Keratinocyte (primary cell): ENCODE results near the gene FARP2. TPM values are rescaled to one million over a fixed set of nuclear protein-coding genes. Genes with fewer than 3 reads are reported as not detected.

Experiments used
- DNase-seq: peaks from one replicate; pipeline ENCODE4 v3.0.0-alpha.2; 2011; ENCODE audit warnings: low read depth, missing footprints, low spot score
- FAIRE-seq: peaks from 2 replicates; lab custom pipeline; 2011; peaks lifted over from hg19 to GRCh38; lab: Jason Lieb, UNC
- H2AFZ ChIP-seq: 2 replicates; pipeline ENCODE4 v1.6.0; 2012; ENCODE audit warnings: low read length, control low read depth, inconsistent platforms; ENCODE audit not compliant: control insufficient read depth
- H3K27ac ChIP-seq: 2 replicates; pipeline ENCODE4 v1.5.1; 2011; ENCODE audit warnings: low read length; ENCODE audit not compliant: control insufficient read depth, insufficient read depth
- H3K27me3 ChIP-seq: 3 replicates; pipeline ENCODE4 v1.6.0; 2011; ENCODE audit warnings: low read length; ENCODE audit not compliant: control insufficient read depth, insufficient read depth; ENCODE audit errors: extremely low read depth
- H3K36me3 ChIP-seq, 2 experiments: 2 replicates in 1 of 2; 3 replicates in 1 of 2; pipeline ENCODE4 v1.5.1; 2011; ENCODE audit warnings: low read length in 2 of 2, mild to moderate bottlenecking in 1 of 2; ENCODE audit not compliant: control insufficient read depth in 2 of 2, insufficient read depth in 2 of 2; ENCODE audit errors: extremely low read depth in 1 of 2
- H3K4me1 ChIP-seq: 3 replicates; pipeline ENCODE4 v1.5.1; 2011; ENCODE audit warnings: low read length; ENCODE audit not compliant: control insufficient read depth, insufficient read depth; ENCODE audit errors: extremely low read depth
- H3K4me2 ChIP-seq: 3 replicates; pipeline ENCODE4 v1.6.0; 2011; ENCODE audit warnings: low read depth, low read length; ENCODE audit not compliant: control insufficient read depth, insufficient read depth; ENCODE audit errors: extremely low read depth
- H3K4me3 ChIP-seq, 3 experiments: fragments of 200-600 bp in 1 of 3; sonication (generic) in 1 of 3; 2 replicates in 2 of 3; 3 replicates in 1 of 3; pipeline ENCODE4 v1.5.1; 2011 to 2016; ENCODE audit warnings: low read length in 3 of 3, mild to moderate bottlenecking in 3 of 3, control low read depth in 2 of 3, inconsistent platforms in 1 of 3, low read depth in 1 of 3, mixed read lengths in 1 of 3, mixed run types in 1 of 3, moderate library complexity in 1 of 3; ENCODE audit not compliant: control insufficient read depth in 2 of 3, insufficient read depth in 2 of 3; ENCODE audit errors: extremely low read depth in 1 of 3
- H3K79me2 ChIP-seq: 2 replicates; pipeline ENCODE4 v1.6.0; 2012; ENCODE audit warnings: low read length; ENCODE audit not compliant: control insufficient read depth, insufficient read depth
- H3K9ac ChIP-seq: 3 replicates; pipeline ENCODE4 v1.6.0; 2011; ENCODE audit warnings: low read length; ENCODE audit not compliant: control insufficient read depth, insufficient read depth; ENCODE audit errors: extremely low read depth
- H3K9me1 ChIP-seq: 3 replicates; pipeline ENCODE4 v1.6.0; 2011; ENCODE audit warnings: low read length; ENCODE audit not compliant: control insufficient read depth, insufficient read depth; ENCODE audit errors: extremely low read depth
- H3K9me3 ChIP-seq: 2 replicates; pipeline ENCODE4 v1.5.1; 2012; ENCODE audit warnings: low read depth, low read length; ENCODE audit not compliant: control insufficient read depth
- H4K20me1 ChIP-seq: 3 replicates; pipeline ENCODE4 v1.6.0; 2011; ENCODE audit warnings: low read length; ENCODE audit not compliant: control insufficient read depth, insufficient read depth; ENCODE audit errors: extremely low read depth
- CTCF ChIP-seq, 3 experiments: IDR thresholded peaks in 1 of 3; conservative IDR thresholded peaks in 1 of 3; optimal IDR thresholded peaks in 1 of 3; 2 replicates in 2 of 3; 3 replicates in 1 of 3; pipeline versions ENCODE3 to v1.5.1; 2011; ENCODE audit warnings: low read length in 3 of 3, mild to moderate bottlenecking in 3 of 3, moderate library complexity in 2 of 3, control low read depth in 1 of 3, inconsistent platforms in 1 of 3; ENCODE audit not compliant: insufficient read depth in 2 of 3; ENCODE audit errors: extremely low read depth in 1 of 3
- EZH2 ChIP-seq: IDR thresholded peaks from one replicate; pipeline ENCODE4 v1.6.1; 2012; ENCODE audit warnings: inconsistent platforms, mild to moderate bottlenecking, low read length, moderate library complexity
- dilution Hi-C: fragments of 300-500 bp; cut with MboI; formaldehyde crosslinking; loops from one replicate; pipeline ENCODE4 v1.7.0; 2020; ENCODE audit warnings: low sequenced_read_pairs; ENCODE audit not compliant: extremely low pct_ligation_motif_present
- polyA plus RNA-seq, 5 experiments: library from polyadenylated mRNA; depleted of rRNA in 3 of 5; stranded (reverse) in 3 of 5; stranded (forward) in 1 of 5; unstranded in 1 of 5; fragments of >200 nt; gene quantifications; 1 replicate in 1 of 5; 2 replicates in 3 of 5; 3 replicates in 1 of 5; pipeline versions ENCODE4 v1.2.1 to v1.2.3, GENCODE V29; 2011 to 2012; ENCODE audit warnings: missing spikeins in 2 of 5, low read depth in 1 of 5, low replicate concordance in 1 of 5

FARP2 gene
- polyA plus RNA-seq, 1 donor (not counting 4 experiments of a cell fraction or from before 2014, with no cell fraction given): 39.3 TPM

GRCh38 chr2:241482126-241482955, 126.3 kb downstream of the FARP2 start:
- Histone ChIP-seq H3K9ac (no peak overlapping the region), H3K36me3 (peaks cover 0 to 10% of the 10 kb centered on the region in 2 experiments), H3K4me3 (no peak overlapping the region), H4K20me1 (no peaks in the 10 kb centered on the region), H2AFZ (no peak overlapping the region), H3K9me3 (no peaks in the 10 kb centered on the region), H3K79me2 (no peaks in the 10 kb centered on the region), H3K4me1 (no peaks in the 10 kb centered on the region), H3K27ac (no peak overlapping the region), H3K9me1 (no peaks in the 10 kb centered on the region), H3K27me3 (no peaks in the 10 kb centered on the region), H3K4me2 (no peak overlapping the region)
- FAIRE-seq: no peak
- dilution Hi-C loops: loop anchor here (25.0 kb wide), 1 partner anchor 105 kb away; no protein-coding TSS in a partner anchor
- no peak for DNase-seq
- TF ChIP-seq CTCF (optimal IDR thresholded peaks at IDR 0.05 in 1 of 3, IDR thresholded peaks at IDR 0.05 in 1 of 3, conservative IDR thresholded peaks at IDR 0.05 in 1 of 3; ENCODE audit: extremely low read depth in 1 of 3, insufficient read depth in 2 of 3, low read length in 3 of 3) (no peak), EZH2 (no peak)

GRCh38 chr2:241483305-241483704, 127.2 kb downstream of the FARP2 start:
- H3K27ac ChIP-seq: no peak overlapping the region
- no peak for DNase-seq
- H4K20me1 ChIP-seq: no peaks in the 10 kb centered on the region
- no peaks in the 10 kb centered on the region for H3K4me1 ChIP-seq
- peaks cover 0 to 10% of the 10 kb centered on the region in 2 experiments for H3K36me3 ChIP-seq
- H3K9ac ChIP-seq: no peak overlapping the region
- no peak overlapping the region for H2AFZ ChIP-seq
- no peaks in the 10 kb centered on the region for H3K9me1 ChIP-seq
- dilution Hi-C loops: loop anchor here (25.0 kb wide), 1 partner anchor 104 kb away; no protein-coding TSS in a partner anchor
- no peaks in the 10 kb centered on the region for H3K27me3 ChIP-seq
- no peaks in the 10 kb centered on the region for H3K79me2 ChIP-seq
- no peaks in the 10 kb centered on the region for H3K9me3 ChIP-seq
- FAIRE-seq: no peak
- TF ChIP-seq CTCF (optimal IDR thresholded peaks at IDR 0.05 in 1 of 3, IDR thresholded peaks at IDR 0.05 in 1 of 3, conservative IDR thresholded peaks at IDR 0.05 in 1 of 3; ENCODE audit: extremely low read depth in 1 of 3, insufficient read depth in 2 of 3, low read length in 3 of 3): no peak
- no peak for TF ChIP-seq EZH2
- no peak overlapping the region for H3K4me2 ChIP-seq
- H3K4me3 ChIP-seq: no peak overlapping the region
